Effector memory CD4-positive, alpha-beta T cell (primary cell): Measurements from ENCODE around the gene NINL.
"Not testable (repeated sequence)": the region's sequence is repeated elsewhere in the genome, so short reads cannot be mapped to it uniquely, and the experiment has no call there.

ENCODE experiments used
- DNase-seq, 3 donors: peaks; one replicate each; pipeline ENCODE4 v3.0.0-alpha.2; 2020
- H3K27ac ChIP-seq: 2 replicates; pipeline ENCODE4 v1.7.0; 2013; ENCODE audit warnings: mild to moderate bottlenecking, low read length, moderate library complexity; ENCODE audit not compliant: insufficient read depth, poor library complexity, severe bottlenecking
- H3K27me3 ChIP-seq: replicated peaks from 2 replicates; pipeline ENCODE4 v1.7.0; 2013; ENCODE audit warnings: mild to moderate bottlenecking, low read length; ENCODE audit not compliant: insufficient read depth, control insufficient read depth, poor library complexity, severe bottlenecking
- H3K36me3 ChIP-seq: 2 replicates; pipeline ENCODE4 v1.7.0; 2013; ENCODE audit warnings: mild to moderate bottlenecking, low read length, moderate library complexity; ENCODE audit not compliant: control insufficient read depth, insufficient read depth
- H3K4me1 ChIP-seq: 2 replicates; pipeline ENCODE4 v1.7.0; 2013; ENCODE audit warnings: low read length, mild to moderate bottlenecking; ENCODE audit not compliant: control insufficient read depth, insufficient read depth, poor library complexity, severe bottlenecking
- H3K4me3 ChIP-seq: 2 replicates; pipeline ENCODE4 v1.7.0; 2013; ENCODE audit warnings: low read length, low read depth, mild to moderate bottlenecking; ENCODE audit not compliant: insufficient read depth, poor library complexity, severe bottlenecking
- H3K9me3 ChIP-seq: 2 replicates; pipeline ENCODE4 v1.7.0; 2013; ENCODE audit warnings: mild to moderate bottlenecking, low read length, moderate library complexity; ENCODE audit not compliant: control insufficient read depth

NINL gene

DNA sequence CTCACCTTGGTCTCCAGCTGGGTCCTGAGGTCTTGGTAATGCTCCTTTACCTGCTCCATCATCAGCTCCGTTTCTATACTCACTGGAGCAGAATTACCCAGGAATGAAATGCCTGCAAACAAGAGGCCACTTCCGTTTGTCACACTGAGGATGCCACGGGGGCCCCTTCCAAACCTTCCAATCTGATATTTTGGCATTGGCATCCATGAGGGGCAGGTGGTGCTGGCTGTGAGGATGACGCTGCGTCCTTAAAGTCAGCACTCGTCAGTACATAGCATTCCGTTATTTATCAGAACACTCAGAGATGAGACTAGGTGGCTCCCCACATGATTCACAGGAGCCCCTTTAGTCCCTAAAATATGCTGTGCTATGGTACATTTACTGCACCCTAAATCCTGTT is 105.2 kb downstream of the NINL start:
- Histone ChIP-seq H3K27ac (no peak overlapping the region), H3K27me3 (no peaks in the 10 kb centered on the region), H3K36me3 (no peaks in the 10 kb centered on the region), H3K9me3 (no peaks in the 10 kb centered on the region), H3K4me3 (no peak overlapping the region), H3K4me1 (peaks cover 4% of the 10 kb centered on the region)
- no peak for DNase-seq

DNA sequence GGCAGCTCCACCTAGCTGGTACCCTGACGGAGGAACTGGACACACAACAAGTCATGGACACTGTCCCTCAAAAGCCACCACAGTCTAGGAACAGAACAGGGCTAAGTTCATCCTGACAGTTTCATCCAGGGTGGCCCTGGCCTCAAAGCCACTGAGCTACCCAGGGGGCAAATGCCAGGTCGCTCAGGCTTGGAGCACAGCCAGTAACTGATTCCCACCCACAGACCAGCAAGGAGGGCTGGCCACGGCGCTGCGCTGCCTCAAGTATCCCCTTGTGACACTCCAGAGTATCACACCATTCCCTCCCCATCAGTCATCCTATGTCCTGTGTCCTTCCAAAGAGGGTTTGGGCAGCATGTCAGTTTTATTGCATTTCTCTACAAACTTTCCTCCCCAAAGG is 105.7 kb downstream of the NINL start:
- no peaks in the 10 kb centered on the region for H3K36me3 ChIP-seq
- no peak for DNase-seq
- no peak overlapping the region for H3K4me3 ChIP-seq
- no peaks in the 10 kb centered on the region for H3K9me3 ChIP-seq
- no peak overlapping the region for H3K27ac ChIP-seq
- no peaks in the 10 kb centered on the region for H3K27me3 ChIP-seq
- H3K4me1 ChIP-seq, result no peaks in the 10 kb centered on the region

DNA sequence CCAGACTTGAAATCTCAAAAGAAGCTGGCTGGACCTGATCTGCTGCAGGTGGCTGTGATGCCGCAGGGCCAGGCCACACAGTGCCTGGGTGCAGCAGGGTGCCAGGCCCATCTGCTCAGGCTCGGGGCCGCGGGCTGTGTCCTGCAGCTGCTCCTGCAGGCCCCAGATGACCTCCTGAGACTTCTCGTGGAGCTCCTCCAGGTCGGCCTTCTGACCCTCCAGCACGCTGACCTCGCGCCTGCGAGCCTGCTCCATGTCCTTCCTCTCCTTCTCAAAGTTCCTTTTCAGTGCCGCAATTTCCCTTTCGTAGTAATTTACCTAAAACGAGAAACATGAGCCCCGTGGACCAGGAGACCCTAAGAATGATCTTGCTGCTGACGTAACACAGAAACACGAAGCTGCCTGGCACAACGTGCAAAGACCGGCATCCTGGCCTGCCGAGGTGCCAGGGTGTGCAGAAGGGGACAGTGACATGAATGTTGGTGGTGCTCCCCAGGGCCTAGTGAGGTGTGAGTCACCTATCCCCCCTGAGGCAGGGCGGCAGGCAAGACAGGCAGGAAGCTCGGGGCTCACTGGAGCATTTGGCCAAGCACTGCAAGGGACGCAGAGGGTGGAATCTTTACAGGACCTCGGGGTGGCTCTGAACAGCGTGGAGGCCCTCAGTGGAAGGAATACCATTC is 106.3 kb downstream of the NINL start:
- H3K4me3 ChIP-seq, result no peak overlapping the region

DNA sequence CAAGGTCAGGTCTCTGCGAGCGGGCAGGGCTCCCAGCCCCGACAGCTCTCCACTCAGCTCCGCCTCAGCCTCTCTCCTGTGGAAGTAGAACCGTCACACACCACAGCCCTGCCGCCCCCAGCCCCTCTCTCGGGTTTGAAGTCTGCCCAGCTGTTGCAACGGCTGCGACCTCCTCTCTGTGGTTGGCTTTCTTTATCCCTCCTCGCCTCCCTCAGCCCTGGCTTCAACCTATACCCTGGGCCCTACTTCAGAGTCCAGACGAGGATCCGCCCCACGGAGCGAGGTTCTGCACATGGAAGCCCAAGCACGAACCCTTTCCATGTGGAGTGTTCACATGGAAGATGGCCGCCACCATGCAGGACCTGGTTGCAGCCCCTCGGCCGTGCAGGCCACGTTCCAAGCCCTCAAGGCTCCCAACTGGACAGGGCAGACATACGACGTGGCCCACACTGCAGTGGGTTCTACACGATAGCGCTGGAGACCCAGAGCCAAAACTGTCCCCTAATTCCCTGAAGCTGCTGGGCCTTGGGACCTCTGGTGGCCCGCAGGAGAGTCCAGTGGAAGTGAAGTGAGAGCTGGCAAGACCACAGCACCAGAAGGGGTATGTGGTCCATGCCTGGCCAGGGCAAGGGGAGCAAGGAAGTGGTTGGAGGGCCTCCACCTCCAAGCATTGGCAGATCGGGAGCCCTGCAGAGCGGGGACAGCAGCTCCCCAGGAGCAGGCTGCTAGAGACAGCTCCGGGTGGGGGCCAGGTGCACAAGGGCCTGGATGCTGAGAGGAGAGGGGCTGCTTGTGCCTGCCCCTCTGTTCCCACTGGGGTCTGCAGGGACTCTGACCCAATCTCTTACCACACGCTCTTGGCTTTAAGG is 108.1 kb downstream of the NINL start:
- Histone ChIP-seq H3K27ac (no peak overlapping the region), H3K4me3 (no peak overlapping the region), H3K9me3 (no peaks in the 10 kb centered on the region), H3K36me3 (no peaks in the 10 kb centered on the region), H3K27me3 (no peaks in the 10 kb centered on the region), H3K4me1 (no peaks in the 10 kb centered on the region)
- no peak for DNase-seq

More for the DNA sequence above, 106.3 kb downstream of the NINL start:
- H3K9me3 ChIP-seq, result no peaks in the 10 kb centered on the region
- H3K36me3 ChIP-seq, result no peaks in the 10 kb centered on the region
- H3K4me1 ChIP-seq, result no peaks in the 10 kb centered on the region
- no peak overlapping the region for H3K27ac ChIP-seq
- H3K27me3 ChIP-seq, result no peaks in the 10 kb centered on the region
- no peak for DNase-seq

DNA sequence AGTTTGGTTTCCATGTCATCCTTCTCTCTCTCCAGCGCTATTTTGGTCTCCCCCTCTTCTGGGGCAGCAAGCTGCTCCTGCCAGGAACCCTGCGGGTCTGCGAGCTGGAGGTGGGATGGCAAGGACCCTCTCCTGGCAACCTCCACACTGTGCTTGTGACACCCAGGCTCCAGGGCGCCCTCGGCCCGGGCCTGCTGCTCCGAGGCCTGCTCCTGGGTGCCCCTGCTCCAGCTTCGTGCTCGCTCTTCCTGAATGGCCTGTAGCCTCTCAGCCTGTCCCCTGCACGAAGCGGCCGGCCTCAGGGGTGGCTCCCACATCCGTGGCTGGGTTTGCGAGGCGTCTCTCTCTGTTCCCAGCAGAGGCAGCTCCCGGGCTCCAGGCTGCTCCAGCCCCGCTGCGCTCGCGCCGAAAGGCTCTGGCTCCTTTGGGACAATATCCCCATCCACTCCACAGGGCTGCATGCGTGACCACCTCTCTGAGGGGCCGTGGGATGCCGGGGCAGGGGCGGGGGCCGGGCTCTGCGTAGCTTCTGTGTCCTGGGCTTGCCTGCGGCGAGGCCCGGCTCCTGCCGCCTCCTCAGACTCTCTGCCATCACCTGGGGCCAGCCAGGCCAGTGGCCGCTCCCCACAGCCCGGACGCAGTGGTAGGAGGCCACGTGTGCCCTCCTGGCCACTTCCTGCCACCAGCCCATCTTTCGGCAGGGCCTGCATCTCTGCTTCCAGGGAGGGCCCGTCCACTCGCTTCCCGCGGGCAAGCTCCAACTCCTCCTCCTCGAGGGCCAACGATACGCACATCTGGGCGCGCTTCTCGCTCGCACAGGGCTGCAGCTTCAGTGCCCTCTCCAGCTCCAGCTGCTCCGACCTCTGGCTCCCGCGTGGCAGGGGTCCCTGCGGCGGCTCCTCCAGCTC is 109.0 kb downstream of the NINL start:
- no peak for DNase-seq
- H3K36me3 ChIP-seq, result no peaks in the 10 kb centered on the region
- no peaks in the 10 kb centered on the region for H3K27me3 ChIP-seq
- no peak overlapping the region for H3K4me3 ChIP-seq
- H3K4me1 ChIP-seq, result no peaks in the 10 kb centered on the region
- H3K9me3 ChIP-seq, result no peaks in the 10 kb centered on the region
- H3K27ac ChIP-seq, result no peak overlapping the region

DNA sequence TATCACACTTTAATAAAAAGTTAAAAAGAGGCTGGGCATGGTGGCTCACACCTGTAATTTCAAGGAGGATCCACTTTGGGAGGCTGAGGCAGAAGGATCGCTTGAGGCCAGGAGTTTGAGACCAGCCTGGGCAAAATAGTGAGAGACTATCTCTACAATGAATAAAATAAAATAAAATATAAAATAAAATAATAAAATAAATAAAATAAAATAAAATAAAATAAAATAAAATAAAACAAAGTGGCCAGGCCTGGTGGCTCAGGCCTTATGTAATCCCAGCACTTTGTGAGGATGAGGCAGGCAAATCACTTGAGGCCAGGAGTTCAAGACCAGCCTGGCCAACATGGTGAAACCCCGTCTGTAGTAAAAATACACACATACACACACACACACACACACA is 112.0 kb downstream of the NINL start:
- H3K27ac ChIP-seq, DNase-seq, H3K4me3 ChIP-seq, H3K4me1 ChIP-seq, H3K9me3 ChIP-seq, H3K27me3 ChIP-seq, H3K36me3 ChIP-seq: not testable (repeated sequence)

DNA sequence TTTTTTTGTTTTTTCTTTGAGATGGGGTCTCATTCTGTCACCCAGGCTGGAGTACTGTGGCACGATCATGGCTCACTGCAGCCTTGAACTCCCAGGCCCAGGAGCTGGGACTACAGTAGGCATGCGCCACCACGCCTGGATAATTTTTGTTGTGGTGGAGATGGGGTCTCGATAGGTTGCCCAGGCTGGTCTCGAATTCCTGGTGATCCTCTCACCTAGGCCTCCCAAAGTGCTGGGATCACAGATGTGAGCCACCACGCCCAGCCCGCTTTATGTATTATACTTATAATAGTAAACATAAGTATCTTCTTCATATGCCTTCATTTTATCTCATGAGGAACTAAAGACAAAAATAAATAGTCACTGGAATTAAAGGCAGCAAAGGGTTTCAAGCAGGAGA is 114.3 kb downstream of the NINL start:
- no peak for DNase-seq
- no peak overlapping the region for H3K4me3 ChIP-seq
- H3K27ac ChIP-seq, result no peak overlapping the region

DNA sequence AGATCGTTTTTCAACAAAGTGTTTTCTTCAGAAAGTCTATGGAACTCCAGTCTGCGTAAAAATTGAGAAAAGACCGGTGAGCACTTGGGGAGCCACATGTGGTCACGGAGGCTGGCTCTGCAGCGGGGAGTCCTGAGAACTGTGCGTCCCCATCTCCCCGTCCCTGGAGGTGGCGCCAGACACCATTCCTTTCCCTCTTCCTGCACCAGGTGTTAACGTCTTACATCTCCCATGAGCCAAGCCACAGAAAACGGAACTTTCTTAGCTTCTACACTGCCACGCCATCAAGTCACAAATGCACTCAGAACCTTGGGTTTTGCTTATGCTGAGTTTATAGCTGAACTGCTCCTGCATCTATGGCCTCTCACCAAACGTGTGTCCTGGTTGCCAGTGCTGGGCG is 115.3 kb downstream of the NINL start:
- no peak overlapping the region for H3K27ac ChIP-seq
- H3K4me1 ChIP-seq, result no peaks in the 10 kb centered on the region
- H3K4me3 ChIP-seq, result no peak overlapping the region
- no peaks in the 10 kb centered on the region for H3K27me3 ChIP-seq
- H3K9me3 ChIP-seq, result no peaks in the 10 kb centered on the region
- H3K36me3 ChIP-seq, result no peaks in the 10 kb centered on the region
- no peak for DNase-seq

More for the DNA sequence above, 114.3 kb downstream of the NINL start:
- no peaks in the 10 kb centered on the region for H3K4me1 ChIP-seq
- H3K27me3 ChIP-seq, result no peaks in the 10 kb centered on the region
- H3K9me3 ChIP-seq, result no peaks in the 10 kb centered on the region
- H3K36me3 ChIP-seq, result no peaks in the 10 kb centered on the region

DNA sequence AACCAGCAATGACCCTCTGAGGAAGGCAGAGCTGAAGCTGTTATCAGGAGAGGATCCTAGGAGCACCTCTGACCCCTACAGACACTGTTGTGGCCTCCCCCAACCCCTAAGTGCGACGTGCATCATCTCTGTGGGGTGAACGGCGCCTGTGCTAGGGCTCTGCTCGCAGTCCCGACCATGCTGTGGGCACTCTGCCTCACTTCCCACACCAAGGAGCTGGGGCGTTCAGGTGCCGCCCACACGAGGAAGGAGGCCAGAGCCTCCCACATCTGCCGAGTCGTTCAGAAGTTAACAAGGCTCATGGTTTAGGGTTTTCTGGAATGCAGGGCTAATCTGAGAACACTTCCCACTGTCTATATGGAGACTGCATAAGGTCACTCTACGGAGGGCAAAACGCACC is 115.8 kb downstream of the NINL start:
- no peaks in the 10 kb centered on the region for H3K4me1 ChIP-seq
- no peaks in the 10 kb centered on the region for H3K9me3 ChIP-seq
- no peak overlapping the region for H3K27ac ChIP-seq
- H3K4me3 ChIP-seq, result no peak overlapping the region
- no peak for DNase-seq
- no peaks in the 10 kb centered on the region for H3K27me3 ChIP-seq
- no peaks in the 10 kb centered on the region for H3K36me3 ChIP-seq
